GM18861 (cell line): ENCODE measurements around the gene SGTA.

Experiments used
- ATAC-seq: cut with Tn5 transposase; IDR thresholded peaks from one replicate; pipeline ENCODE4 v1.9.1; 2021; ENCODE audit not compliant: unreplicated experiment

Gene SGTA

GRCh38 chr19:2728783-2729387 lies 54.2 kb downstream of the SGTA start:
- ATAC-seq: no peak

- ATAC-seq: no peak
Observed at GRCh38 chr19:2727640-2727944, 55.5 kb downstream of the SGTA start.

- no peak for ATAC-seq
Observed at GRCh38 chr19:2726904-2727639, 56.0 kb downstream of the SGTA start.

- ATAC-seq: no peak
Observed at GRCh38 chr19:2726160-2726855, 56.8 kb downstream of the SGTA start.

- no peak for ATAC-seq
Observed at GRCh38 chr19:2724148-2724557, 58.9 kb downstream of the SGTA start.

- ATAC-seq: no peak
Observed at GRCh38 chr19:2723747-2724146, 59.3 kb downstream of the SGTA start.

- ATAC-seq: no peak
Observed at GRCh38 chr19:2723345-2723715, 59.7 kb downstream of the SGTA start.

GRCh38 chr19:2722541-2723344 lies 60.3 kb downstream of the SGTA start:
- no peak for ATAC-seq

GRCh38 chr19:2721570-2722540 lies 61.2 kb downstream of the SGTA start:
- no peak for ATAC-seq

- no peak for ATAC-seq
Observed at GRCh38 chr19:2720777-2721569, 62.1 kb downstream of the SGTA start, which contains the start of gene DIRAS1. TSS of gene DIRAS1 (minus strand) at chr19:2721372. CDS start at chr19:2717806, 3,566 bp downstream.

GRCh38 chr19:2719920-2720776 lies 62.9 kb downstream of the SGTA start:
- no peak for ATAC-seq

- no peak for ATAC-seq
Observed at GRCh38 chr19:2719232-2719735, 63.8 kb downstream of the SGTA start.

GRCh38 chr19:2717638-2718541 lies 65.2 kb downstream of the SGTA start:
- ATAC-seq: no peak

GRCh38 chr19:2716722-2717637 lies 66.1 kb downstream of the SGTA start:
- no peak for ATAC-seq

- ATAC-seq: no peak
Observed at GRCh38 chr19:2716275-2716650, 66.8 kb downstream of the SGTA start.
